Glutamatergic neuron (in vitro differentiated cells): ENCODE measurements around the gene NOS1AP. TPM values are rescaled to one million over a fixed set of nuclear protein-coding genes. Genes with fewer than 3 reads are reported as not detected.

ENCODE experiments used
- DNase-seq: peaks from one replicate; pipeline ENCODE4 v3.0.0; 2022
- H3K27ac Mint-ChIP-seq: one replicate; pipeline ENCODE4 v1.8.0; 2020; ENCODE audit warnings: mild to moderate bottlenecking, mixed read lengths, inconsistent platforms; ENCODE audit not compliant: unreplicated experiment
- H3K27me3 Mint-ChIP-seq: one replicate; pipeline ENCODE4 v1.8.0; 2020; ENCODE audit warnings: mild to moderate bottlenecking, moderate library complexity, mixed read lengths, inconsistent platforms; ENCODE audit not compliant: unreplicated experiment
- H3K36me3 Mint-ChIP-seq: one replicate; pipeline ENCODE4 v1.8.0; 2020; ENCODE audit warnings: mild to moderate bottlenecking, mixed read lengths, inconsistent platforms; ENCODE audit not compliant: unreplicated experiment
- H3K4me1 Mint-ChIP-seq: one replicate; pipeline ENCODE4 v1.8.0; 2020; ENCODE audit warnings: mild to moderate bottlenecking, low read depth, mixed read lengths, inconsistent platforms; ENCODE audit not compliant: unreplicated experiment
- H3K4me3 Mint-ChIP-seq: one replicate; pipeline ENCODE4 v1.8.0; 2020; ENCODE audit warnings: mild to moderate bottlenecking, mixed read lengths, inconsistent platforms; ENCODE audit not compliant: unreplicated experiment
- H3K9me3 Mint-ChIP-seq: one replicate; pipeline ENCODE4 v1.8.0; 2020; ENCODE audit warnings: mild to moderate bottlenecking, moderate library complexity, mixed read lengths, inconsistent platforms; ENCODE audit not compliant: unreplicated experiment
- total RNA-seq: library from RNA; stranded (reverse); fragmentation: NEBNext Ultra II Directional; extraction: Animal tissue kit (Norgen Biotek cat#: 25700); gene quantifications from one replicate; pipeline ENCODE4 v1.2.1, GENCODE V29; 2021; ENCODE audit not compliant: unreplicated experiment
- TF ChIP-seq, protein P1 (sequence below): fragments of 200-600 bp; sonication (generic); IDR thresholded peaks from one replicate; pipeline ENCODE4 v1.5.0; 2021; ENCODE audit not compliant: partially characterized antibody, unreplicated experiment

NOS1AP gene
- total RNA-seq, 1 donor from 2014 or later = 12.7 TPM

- H3K27ac Mint-ChIP-seq = no peak overlapping the region
- H3K36me3 Mint-ChIP-seq = no peaks in the 10 kb centered on the region
- H3K4me3 Mint-ChIP-seq = no peak overlapping the region
- TF ChIP-seq, protein P1, sequence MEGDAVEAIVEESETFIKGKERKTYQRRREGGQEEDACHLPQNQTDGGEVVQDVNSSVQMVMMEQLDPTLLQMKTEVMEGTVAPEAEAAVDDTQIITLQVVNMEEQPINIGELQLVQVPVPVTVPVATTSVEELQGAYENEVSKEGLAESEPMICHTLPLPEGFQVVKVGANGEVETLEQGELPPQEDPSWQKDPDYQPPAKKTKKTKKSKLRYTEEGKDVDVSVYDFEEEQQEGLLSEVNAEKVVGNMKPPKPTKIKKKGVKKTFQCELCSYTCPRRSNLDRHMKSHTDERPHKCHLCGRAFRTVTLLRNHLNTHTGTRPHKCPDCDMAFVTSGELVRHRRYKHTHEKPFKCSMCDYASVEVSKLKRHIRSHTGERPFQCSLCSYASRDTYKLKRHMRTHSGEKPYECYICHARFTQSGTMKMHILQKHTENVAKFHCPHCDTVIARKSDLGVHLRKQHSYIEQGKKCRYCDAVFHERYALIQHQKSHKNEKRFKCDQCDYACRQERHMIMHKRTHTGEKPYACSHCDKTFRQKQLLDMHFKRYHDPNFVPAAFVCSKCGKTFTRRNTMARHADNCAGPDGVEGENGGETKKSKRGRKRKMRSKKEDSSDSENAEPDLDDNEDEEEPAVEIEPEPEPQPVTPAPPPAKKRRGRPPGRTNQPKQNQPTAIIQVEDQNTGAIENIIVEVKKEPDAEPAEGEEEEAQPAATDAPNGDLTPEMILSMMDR = no peak
- DNase-seq = no peak
- peaks cover 5% of the 10 kb centered on the region for H3K27me3 Mint-ChIP-seq
- H3K9me3 Mint-ChIP-seq = peaks cover 7% of the 10 kb centered on the region
- peaks cover 28% of the 10 kb centered on the region for H3K4me1 Mint-ChIP-seq
Observed at GRCh38 chr1:162217706-162218105, 148.2 kb downstream of the NOS1AP start.

DNA sequence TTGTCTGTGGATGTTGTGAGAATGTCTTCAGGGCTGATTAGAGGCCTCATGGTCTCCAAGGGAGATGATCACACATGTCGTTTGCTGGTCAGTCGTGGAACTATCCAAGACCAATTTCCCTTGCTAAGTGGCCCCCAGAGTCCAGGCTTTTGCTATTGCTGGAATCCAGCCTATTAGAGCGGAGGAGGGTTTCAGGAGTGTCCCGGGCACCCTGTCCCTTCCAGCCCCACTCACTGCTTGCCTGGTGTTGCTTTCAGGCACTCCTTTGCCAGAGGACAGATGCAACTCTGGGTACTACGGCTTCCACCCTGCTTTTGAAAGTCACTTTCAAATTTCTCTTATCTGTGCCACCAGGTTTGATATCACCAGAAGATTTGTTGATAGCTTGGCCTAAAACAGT, 149.1 kb downstream of the NOS1AP start:
- H3K4me3 Mint-ChIP-seq = no peak overlapping the region
- H3K4me1 Mint-ChIP-seq = peaks cover 28% of the 10 kb centered on the region
- no peak for DNase-seq
- H3K27ac Mint-ChIP-seq = no peak overlapping the region
- TF ChIP-seq, protein P1 = no peak
- H3K36me3 Mint-ChIP-seq = no peaks in the 10 kb centered on the region
- peaks cover 5% of the 10 kb centered on the region for H3K27me3 Mint-ChIP-seq
- H3K9me3 Mint-ChIP-seq = peaks cover 7% of the 10 kb centered on the region

GRCh38 chr1:162218975-162219374, 149.5 kb downstream of the NOS1AP start:
- peaks cover 7% of the 10 kb centered on the region for H3K9me3 Mint-ChIP-seq
- no peak overlapping the region for H3K27ac Mint-ChIP-seq

GRCh38 chr1:162219461-162219860, 150.0 kb downstream of the NOS1AP start:
- H3K4me3 Mint-ChIP-seq = no peak overlapping the region
- peaks cover 7% of the 10 kb centered on the region for H3K9me3 Mint-ChIP-seq
- no peak for DNase-seq
- peaks cover 28% of the 10 kb centered on the region for H3K4me1 Mint-ChIP-seq
- TF ChIP-seq, protein P1 = no peak
- H3K27me3 Mint-ChIP-seq = peaks cover 5% of the 10 kb centered on the region
- no peaks in the 10 kb centered on the region for H3K36me3 Mint-ChIP-seq
- H3K27ac Mint-ChIP-seq = no peak overlapping the region

More at GRCh38 chr1:162218975-162219374, 149.5 kb downstream of the NOS1AP start:
- no peak for DNase-seq
- TF ChIP-seq, protein P1 = no peak
- H3K36me3 Mint-ChIP-seq = no peaks in the 10 kb centered on the region
- peaks cover 28% of the 10 kb centered on the region for H3K4me1 Mint-ChIP-seq
- H3K4me3 Mint-ChIP-seq = no peak overlapping the region
- H3K27me3 Mint-ChIP-seq = peaks cover 5% of the 10 kb centered on the region

DNA sequence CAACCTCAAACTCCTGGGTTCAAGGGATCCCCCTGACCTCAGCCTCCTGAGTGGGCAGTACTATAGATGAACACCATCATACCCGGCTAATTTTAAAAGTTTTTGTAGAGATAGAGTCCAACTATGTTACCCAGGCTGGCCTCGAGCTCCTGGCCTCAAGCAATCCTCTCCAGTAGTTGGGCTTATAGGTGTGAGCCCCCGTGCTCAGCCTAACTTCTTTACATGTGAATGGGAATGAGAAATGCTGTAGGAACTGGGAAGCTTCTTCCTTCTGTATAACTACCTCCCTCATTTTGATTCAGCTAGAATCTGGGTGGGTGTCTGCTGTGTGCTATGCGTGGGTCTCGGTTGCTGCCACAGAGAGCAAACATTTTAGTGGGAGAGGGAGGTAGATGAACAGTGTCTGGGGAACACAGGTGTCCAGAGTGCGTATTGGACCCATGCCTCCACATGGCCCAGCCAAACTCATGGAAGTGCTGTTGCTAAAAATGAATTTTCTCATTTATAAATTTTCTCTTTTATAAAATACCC, 150.6 kb downstream of the NOS1AP start:
- H3K4me3 Mint-ChIP-seq = no peak overlapping the region
- H3K36me3 Mint-ChIP-seq = no peaks in the 10 kb centered on the region
- H3K4me1 Mint-ChIP-seq = peaks cover 22% of the 10 kb centered on the region
- peaks cover 5% of the 10 kb centered on the region for H3K27me3 Mint-ChIP-seq
- DNase-seq = no peak
- peaks cover 3% of the 10 kb centered on the region for H3K9me3 Mint-ChIP-seq
- TF ChIP-seq, protein P1 = no peak
- no peak overlapping the region for H3K27ac Mint-ChIP-seq
